ENCODE measurements around the gene CCT4. TPM values are rescaled to one million over a fixed set of nuclear protein-coding genes. Genes with fewer than 3 reads are reported as not detected.
"Not testable (repeated sequence)": the region's sequence is repeated elsewhere in the genome, so short reads cannot be mapped to it uniquely, and the experiment has no call there.

The CCT4 gene, protein sequence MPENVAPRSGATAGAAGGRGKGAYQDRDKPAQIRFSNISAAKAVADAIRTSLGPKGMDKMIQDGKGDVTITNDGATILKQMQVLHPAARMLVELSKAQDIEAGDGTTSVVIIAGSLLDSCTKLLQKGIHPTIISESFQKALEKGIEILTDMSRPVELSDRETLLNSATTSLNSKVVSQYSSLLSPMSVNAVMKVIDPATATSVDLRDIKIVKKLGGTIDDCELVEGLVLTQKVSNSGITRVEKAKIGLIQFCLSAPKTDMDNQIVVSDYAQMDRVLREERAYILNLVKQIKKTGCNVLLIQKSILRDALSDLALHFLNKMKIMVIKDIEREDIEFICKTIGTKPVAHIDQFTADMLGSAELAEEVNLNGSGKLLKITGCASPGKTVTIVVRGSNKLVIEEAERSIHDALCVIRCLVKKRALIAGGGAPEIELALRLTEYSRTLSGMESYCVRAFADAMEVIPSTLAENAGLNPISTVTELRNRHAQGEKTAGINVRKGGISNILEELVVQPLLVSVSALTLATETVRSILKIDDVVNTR
- total RNA-seq: 38.3 TPM

GRCh38 chr2:61888267-61889055, at the start of gene CCT4:
TSS of gene CCT4 (minus strand) at chr2:61888656. CDS start at chr2:61888507, 149 bp downstream.
- peak; percentile 92 for DNase-seq (ENCODE audit: low spot score)
- peak; percentile 94 for ATAC-seq

GRCh38 chr2:61937886-61938285, 49.4 kb upstream of the CCT4 start:
- ATAC-seq (no peak), DNase-seq (ENCODE audit: low spot score) (no peak)

DNA sequence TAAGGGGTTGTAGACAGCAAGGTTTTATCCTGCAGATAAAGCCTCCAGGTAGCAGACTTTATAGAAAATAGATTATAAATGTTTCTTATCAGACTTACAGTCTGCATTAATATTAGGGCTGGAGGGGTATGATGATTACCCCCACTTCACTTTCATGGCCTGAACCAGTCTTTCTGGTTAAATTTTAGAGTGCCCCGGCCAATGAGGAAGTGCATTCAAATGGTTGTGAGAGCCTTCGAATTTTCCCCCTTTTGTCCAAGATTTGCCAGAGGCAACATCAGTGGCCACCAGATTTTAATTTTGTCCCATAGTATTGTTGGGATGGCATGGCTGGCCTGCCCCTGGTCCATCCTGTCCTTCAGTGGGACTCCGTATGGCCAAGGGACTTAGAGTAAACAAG, 48.6 kb upstream of the CCT4 start:
- DNase-seq (ENCODE audit: low spot score) (no peak), ATAC-seq (no peak)

DNA sequence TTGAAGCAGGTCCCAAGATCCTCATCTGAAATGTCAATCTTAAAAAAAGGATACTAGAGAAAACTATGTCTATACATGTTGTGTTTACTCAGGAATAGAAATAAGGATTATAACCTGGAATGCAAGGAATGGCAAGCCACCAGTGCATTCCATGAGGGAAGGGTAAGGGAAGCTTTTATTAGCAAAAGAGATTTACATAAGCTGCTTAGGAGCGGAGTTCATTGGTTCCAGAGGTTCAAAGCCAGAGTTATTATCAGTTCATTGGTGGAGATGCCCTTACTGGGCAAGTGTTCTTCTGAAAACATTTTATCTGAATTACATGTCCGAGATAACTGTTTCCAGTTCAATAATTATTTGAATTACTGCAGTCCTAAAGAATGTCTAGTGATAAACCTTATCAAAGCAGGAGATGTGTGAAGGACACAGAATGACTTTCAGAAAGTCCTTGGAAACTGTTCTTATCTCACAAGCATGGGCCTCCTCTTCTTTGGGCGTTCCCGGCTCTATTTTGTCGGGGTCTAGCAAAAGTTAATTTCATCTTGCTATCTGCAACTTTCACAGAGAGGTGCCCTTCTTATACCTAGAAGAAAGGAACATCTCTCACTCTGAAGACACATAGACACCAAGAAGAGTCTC, 40.5 kb upstream of the CCT4 start:
- DNase-seq (ENCODE audit: low spot score) (no peak), ATAC-seq (no peak)

DNA sequence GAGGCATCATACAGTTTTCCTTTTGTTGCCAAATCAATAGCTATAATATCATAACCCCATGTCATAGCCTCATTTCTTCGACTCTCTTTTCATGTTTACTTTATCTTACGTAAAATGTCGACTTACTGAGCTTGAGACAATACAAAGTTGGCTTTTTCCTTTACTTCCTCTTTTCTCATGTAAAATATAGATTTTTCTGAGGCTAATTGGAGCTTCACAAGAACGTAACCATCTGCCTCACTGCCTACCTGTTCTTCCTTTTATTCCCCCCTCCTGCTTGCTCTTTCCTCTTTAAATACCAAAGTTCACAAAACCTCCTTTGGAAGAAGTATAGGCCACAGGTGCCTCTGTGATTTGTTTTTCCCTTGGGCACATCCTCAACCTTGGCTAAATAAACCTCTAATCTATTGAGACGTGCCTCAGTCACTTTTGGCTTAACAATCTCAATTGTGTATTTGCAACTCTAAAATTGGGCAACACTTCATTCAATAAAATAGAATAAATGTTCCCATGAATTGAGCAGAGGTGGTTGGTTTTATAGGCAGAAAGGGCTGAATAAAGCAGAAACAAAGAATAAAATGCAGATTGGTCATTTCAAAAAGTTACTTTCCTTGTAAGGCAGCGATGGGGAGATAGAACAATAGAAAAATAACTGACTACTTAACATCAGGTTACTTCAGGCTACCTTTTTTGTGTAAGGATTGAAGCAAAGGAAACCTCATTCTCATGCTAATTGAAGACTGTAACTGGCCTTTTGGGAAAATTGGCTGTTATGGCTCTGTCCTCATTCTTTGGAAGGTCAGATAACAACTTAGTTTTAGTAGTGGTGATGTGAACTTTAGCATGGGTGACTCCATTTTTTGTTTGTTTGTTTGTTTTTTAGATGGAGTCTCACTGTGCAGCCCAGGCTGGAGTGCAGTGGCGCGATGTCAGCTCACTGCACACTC, 38.3 kb upstream of the CCT4 start:
- no peak for ATAC-seq
- no peak for DNase-seq (ENCODE audit: low spot score)

DNA sequence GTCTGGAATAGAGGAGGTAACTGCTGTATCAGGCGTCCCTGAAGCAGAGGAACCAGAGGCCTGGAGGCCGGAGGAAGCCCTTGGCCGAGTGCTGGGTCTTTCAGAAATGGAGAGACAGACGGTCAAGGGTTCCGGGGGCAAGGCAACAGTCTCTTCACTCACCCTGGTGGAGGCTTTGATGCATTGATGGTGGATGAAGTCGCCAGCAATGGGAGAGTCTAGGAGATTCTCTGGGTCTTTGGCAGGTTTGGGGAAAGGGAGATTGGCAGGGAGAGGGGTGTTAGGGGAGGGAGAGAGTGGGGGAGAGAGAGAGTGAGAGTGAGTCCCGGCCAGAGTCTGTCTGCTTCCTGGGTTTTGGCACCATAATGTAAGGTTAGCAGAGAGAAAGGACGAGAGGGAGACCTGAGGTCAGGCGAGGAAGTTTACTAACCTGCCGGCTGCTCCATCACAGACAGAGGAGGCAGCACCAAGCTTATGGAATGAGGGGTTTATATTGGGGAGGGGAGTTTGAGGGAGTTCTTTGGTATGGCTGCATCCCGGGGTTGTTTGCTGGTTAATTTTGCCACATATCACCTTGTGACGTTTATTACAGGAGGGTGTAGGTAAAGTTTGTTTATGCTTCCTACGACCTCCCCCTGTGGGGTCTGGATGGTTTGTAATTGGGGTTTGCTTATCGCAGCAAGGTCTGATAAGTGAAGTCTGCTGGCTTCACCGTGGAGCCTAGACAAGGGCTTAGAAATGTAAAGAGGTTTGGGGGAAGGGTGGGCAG, 36.6 kb upstream of the CCT4 start:
- no peak for DNase-seq (ENCODE audit: low spot score)
- no peak for ATAC-seq

DNA sequence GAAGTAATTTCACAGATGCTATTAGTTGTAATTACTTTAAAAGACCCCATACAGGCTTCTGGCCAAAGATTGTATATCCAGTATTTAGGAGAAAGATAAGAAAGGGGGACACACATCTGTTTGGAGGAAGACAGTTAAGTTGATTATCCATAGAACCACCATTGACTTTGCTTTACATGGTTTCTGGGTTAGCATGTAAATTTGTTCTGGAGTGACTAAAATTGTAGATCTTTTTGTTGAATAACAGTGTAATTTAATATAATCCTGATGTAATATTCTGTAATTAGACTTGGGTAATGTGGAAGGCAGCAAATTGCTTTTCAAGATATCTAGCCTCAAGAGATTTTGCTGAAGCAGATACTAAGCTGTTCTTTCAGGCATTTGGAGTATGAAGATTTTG, 34.3 kb upstream of the CCT4 start:
- DNase-seq (ENCODE audit: low spot score): no peak

GRCh38 chr2:61920548-61920947, 32.1 kb upstream of the CCT4 start:
- ATAC-seq: no peak

More for the DNA sequence above, 34.3 kb upstream of the CCT4 start:
- no peak for ATAC-seq

DNA sequence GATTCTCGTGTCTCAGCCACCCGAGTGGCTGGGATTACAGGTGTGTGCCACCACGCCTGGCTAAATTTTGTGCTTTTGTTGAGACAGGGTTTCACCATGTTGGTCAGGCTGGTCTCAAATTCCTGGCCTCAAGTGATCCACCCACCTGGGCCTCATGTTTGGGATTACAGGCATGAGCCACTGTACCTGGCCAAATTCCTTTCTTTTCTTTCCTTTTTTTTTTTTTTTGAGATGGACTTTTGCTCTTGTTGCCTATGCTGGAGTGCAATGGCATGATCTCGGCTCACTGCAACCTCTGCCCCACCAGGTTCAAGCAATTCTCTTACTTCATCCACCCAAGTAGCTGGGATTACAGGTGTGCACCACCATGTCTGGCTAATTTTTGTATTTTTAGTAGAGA, 26.3 kb upstream of the CCT4 start:
- not testable (repeated sequence) for DNase-seq (ENCODE audit: low spot score)
- ATAC-seq: peak; percentile 17

More at GRCh38 chr2:61920548-61920947, 32.1 kb upstream of the CCT4 start:
- no peak for DNase-seq (ENCODE audit: low spot score)

DNA sequence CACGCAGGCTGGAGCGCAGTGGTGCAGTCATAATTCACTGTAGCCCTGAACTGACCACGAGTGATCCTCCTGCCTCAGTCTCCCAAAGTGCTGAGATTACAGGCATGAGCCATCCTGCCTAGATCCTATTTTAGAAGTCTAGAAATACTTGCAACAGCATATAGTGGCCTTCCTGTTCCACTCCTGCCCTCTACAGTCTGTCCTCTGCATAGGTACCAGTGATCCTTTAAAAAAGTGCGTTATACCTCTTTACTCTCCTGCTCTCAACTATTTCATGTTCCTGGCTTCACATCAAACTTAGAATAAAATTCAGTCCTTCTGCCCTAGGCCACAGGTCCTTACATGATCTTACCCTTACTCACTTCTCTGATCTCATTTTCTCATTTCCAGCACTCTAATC, 23.1 kb upstream of the CCT4 start:
- no peak for DNase-seq (ENCODE audit: low spot score)
- ATAC-seq: peak; percentile 45

- DNase-seq (ENCODE audit: low spot score): no peak
Measured at GRCh38 chr2:61910603-61911002, 22.1 kb upstream of the CCT4 start.

DNA sequence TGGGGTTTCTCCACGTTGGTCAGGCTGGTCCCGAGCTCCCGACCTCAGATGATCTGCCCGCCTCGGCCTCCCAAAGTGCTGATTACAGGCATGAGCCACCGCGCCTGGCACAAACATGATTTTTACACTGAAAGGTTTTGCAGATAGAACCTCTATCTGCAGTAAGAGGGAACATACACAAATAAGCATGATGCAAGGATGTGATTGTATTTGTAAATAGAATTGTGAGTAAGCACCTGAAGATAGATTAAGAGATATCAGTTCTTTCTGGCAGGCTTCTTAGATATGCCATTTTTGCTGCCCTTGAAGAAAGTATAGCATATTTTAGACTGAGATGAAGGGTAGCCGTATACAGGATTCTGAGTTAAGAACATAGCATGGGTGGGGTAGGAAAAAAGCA, 20.7 kb upstream of the CCT4 start:
- DNase-seq (ENCODE audit: low spot score): no peak

More at GRCh38 chr2:61910603-61911002, 22.1 kb upstream of the CCT4 start:
- ATAC-seq: peak; percentile 52

GRCh38 chr2:61906186-61906470, 17.7 kb upstream of the CCT4 start:
- DNase-seq (ENCODE audit: low spot score) (no peak), ATAC-seq (peak; percentile 33)

More for the DNA sequence above, 20.7 kb upstream of the CCT4 start:
- no peak for ATAC-seq

GRCh38 chr2:61905372-61906185, 17.1 kb upstream of the CCT4 start, which contains the start of gene COMMD1:
TSS of gene COMMD1 (plus strand) at chr2:61905674. CDS start at chr2:61905679, 5 bp downstream.
- DNase-seq (ENCODE audit: low spot score): peak; percentile 88

GRCh38 chr2:61900281-61900680, 11.8 kb upstream of the CCT4 start:
- ATAC-seq: no peak

More at GRCh38 chr2:61905372-61906185, 17.1 kb upstream of the CCT4 start, which contains the start of gene COMMD1:
- ATAC-seq: peak; percentile 98

GRCh38 chr2:61898810-61899209, 10.4 kb upstream of the CCT4 start:
- DNase-seq (ENCODE audit: low spot score) (no peak), ATAC-seq (peak; percentile 84)

More at GRCh38 chr2:61900281-61900680, 11.8 kb upstream of the CCT4 start:
- no peak for DNase-seq (ENCODE audit: low spot score)

- DNase-seq (ENCODE audit: low spot score) (no peak), ATAC-seq (peak; percentile 24)
Measured at GRCh38 chr2:61887717-61888266, 664 bp downstream of the CCT4 start.

All from left lobe of liver (tissue), 2 donors.